SK-N-SH treated with all-trans-retinoic acid at 6 μM for 48 hours (cell line): Measurements from ENCODE around the gene DHPS.
"Not testable (repeated sequence)": the region's sequence is repeated elsewhere in the genome, so short reads cannot be mapped to it uniquely, and the experiment has no call there.

ENCODE experiments used
- ATAC-seq: fragments of 200-7000 bp; cut with Tn5 transposase; 3 replicates; pipeline ENCODE4 v1.9.1; 2020; ENCODE audit warnings: mild to moderate bottlenecking, moderate library complexity
- BACH2 ChIP-seq: fragments of 250-450 bp; sonication (Bioruptor Pico); IDR thresholded peaks from 2 replicates; pipeline ENCODE4 v1.9.0; 2021; ENCODE audit warnings: mild to moderate bottlenecking, borderline replicate concordance
- CSDC2 ChIP-seq: fragments of 250-450 bp; sonication (Bioruptor Pico); IDR thresholded peaks from 2 replicates; pipeline ENCODE4 v1.5.0; 2020; ENCODE audit warnings: mild to moderate bottlenecking, moderate library complexity
- GLIS3 ChIP-seq: fragments of 250-450 bp; sonication (Bioruptor Pico); IDR thresholded peaks from 2 replicates; pipeline ENCODE4 v1.5.0; 2020; ENCODE audit warnings: mild to moderate bottlenecking, moderate library complexity
- ISL1 ChIP-seq: fragments of 250-450 bp; sonication (Bioruptor Pico); IDR thresholded peaks from 2 replicates; pipeline ENCODE4 v2.1.2; 2022; ENCODE audit warnings: mild to moderate bottlenecking, moderate library complexity
- OSR1 ChIP-seq: fragments of 250-450 bp; sonication (Bioruptor Pico); IDR thresholded peaks from 2 replicates; pipeline ENCODE4 v1.8.0; 2022; ENCODE audit warnings: moderate library complexity, mild to moderate bottlenecking, inconsistent platforms
- PPARA ChIP-seq: fragments of 250-450 bp; sonication (Bioruptor Pico); IDR thresholded peaks from 2 replicates; pipeline ENCODE4 v1.5.0; 2020; ENCODE audit warnings: mild to moderate bottlenecking, borderline replicate concordance
- TCF4 ChIP-seq: fragments of 250-450 bp; sonication (Bioruptor Pico); IDR thresholded peaks from 2 replicates; pipeline ENCODE4 v1.8.0; 2021; ENCODE audit warnings: mild to moderate bottlenecking, moderate library complexity, borderline replicate concordance
- TOX ChIP-seq: fragments of 250-450 bp; sonication (Bioruptor Pico); IDR thresholded peaks from 2 replicates; pipeline ENCODE4 v1.8.0; 2021; ENCODE audit warnings: mild to moderate bottlenecking, moderate library complexity, borderline replicate concordance
- ZC3H10 ChIP-seq: fragments of 250-450 bp; sonication (Bioruptor Pico); IDR thresholded peaks from 2 replicates; pipeline ENCODE4 v1.5.1; 2021; ENCODE audit warnings: mild to moderate bottlenecking, moderate library complexity
- ZFP3 ChIP-seq: fragments of 250-450 bp; sonication (Bioruptor Pico); IDR thresholded peaks from 2 replicates; pipeline ENCODE4 v1.5.0; 2020; ENCODE audit warnings: mild to moderate bottlenecking, moderate library complexity
- ZFP30 ChIP-seq: fragments of 450-650 bp; formaldehyde crosslinking; IDR thresholded peaks from 2 replicates; pipeline ENCODE4 v1.5.0; 2022; ENCODE audit warnings: mild to moderate bottlenecking, moderate library complexity
- ZNF565 ChIP-seq: fragments of 450-650 bp; formaldehyde crosslinking; conservative IDR thresholded peaks from 2 replicates; pipeline ENCODE4 v1.5.0; 2020; ENCODE audit warnings: low read depth, mild to moderate bottlenecking, moderate library complexity
- ZNF70 ChIP-seq: fragments of 450-650 bp; formaldehyde crosslinking; IDR thresholded peaks from 2 replicates; pipeline ENCODE4 v1.5.0; 2020; ENCODE audit warnings: mild to moderate bottlenecking, moderate library complexity
- ZNF8 ChIP-seq: fragments of 450-650 bp; formaldehyde crosslinking; IDR thresholded peaks from 2 replicates; pipeline ENCODE4 v1.5.0; 2020; ENCODE audit warnings: mild to moderate bottlenecking, moderate library complexity
- TF ChIP-seq, protein P1 (sequence below): fragments of 250-450 bp; sonication (Bioruptor Pico); IDR thresholded peaks from 2 replicates; pipeline ENCODE4 v1.8.0; 2020; ENCODE audit warnings: mild to moderate bottlenecking, moderate library complexity, borderline replicate concordance
- TF ChIP-seq, protein P2 (sequence below): fragments of 250-450 bp; sonication (Bioruptor Pico); IDR thresholded peaks from 2 replicates; pipeline ENCODE4 v1.5.1; 2021; ENCODE audit warnings: mild to moderate bottlenecking, moderate library complexity
- TF ChIP-seq, protein P3 (sequence below): fragments of 250-450 bp; sonication (Bioruptor Pico); IDR thresholded peaks from 2 replicates; pipeline ENCODE4 v1.5.1; 2020; ENCODE audit warnings: low read depth, mild to moderate bottlenecking, moderate library complexity
- TF ChIP-seq, protein P4 (sequence below): fragments of 250-450 bp; sonication (Bioruptor Pico); IDR thresholded peaks from 2 replicates; pipeline ENCODE4 v1.5.0; 2020; ENCODE audit warnings: mild to moderate bottlenecking, moderate library complexity
- TF ChIP-seq, protein P5 (sequence below): fragments of 250-450 bp; sonication (Bioruptor Pico); IDR thresholded peaks from 2 replicates; pipeline ENCODE4 v1.8.0; 2021; ENCODE audit warnings: low read depth, mild to moderate bottlenecking, moderate library complexity, borderline replicate concordance

The DHPS gene

DNA sequence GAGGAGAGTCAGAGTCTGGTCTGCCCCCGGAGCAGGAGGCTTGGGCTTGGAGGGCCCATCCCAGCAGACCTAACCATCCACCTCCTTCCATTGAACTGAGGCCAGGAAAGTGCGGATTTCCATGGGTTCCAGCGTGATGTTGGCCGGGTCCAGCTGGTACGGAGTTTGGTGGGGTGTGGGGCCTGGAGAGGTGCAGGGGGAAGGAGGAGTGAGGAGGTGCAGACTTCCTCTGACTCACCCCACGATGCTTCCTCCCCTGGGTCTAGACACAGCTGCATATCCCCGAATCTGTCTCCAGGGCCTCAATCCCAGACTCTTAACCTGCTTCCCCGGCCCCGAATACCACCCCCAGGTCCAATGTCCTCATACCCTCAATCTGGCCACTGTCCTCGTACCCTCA lies 35.1 kb downstream of the DHPS start:
- no peak for ATAC-seq
- TF ChIP-seq ISL1 (CRISPR knock-in tag) (no peak), CSDC2 (CRISPR knock-in tag) (no peak), TOX (CRISPR knock-in tag) (no peak), ZC3H10 (CRISPR knock-in tag) (no peak), ZNF8 (CRISPR knock-in tag) (no peak), ZNF565 (CRISPR knock-in tag) (no peak), OSR1 (CRISPR knock-in tag) (no peak), BACH2 (no peak), ZNF70 (CRISPR knock-in tag) (no peak), GLIS3 (no peak), TCF4 (CRISPR knock-in tag) (no peak)
- TF ChIP-seq, protein P1, sequence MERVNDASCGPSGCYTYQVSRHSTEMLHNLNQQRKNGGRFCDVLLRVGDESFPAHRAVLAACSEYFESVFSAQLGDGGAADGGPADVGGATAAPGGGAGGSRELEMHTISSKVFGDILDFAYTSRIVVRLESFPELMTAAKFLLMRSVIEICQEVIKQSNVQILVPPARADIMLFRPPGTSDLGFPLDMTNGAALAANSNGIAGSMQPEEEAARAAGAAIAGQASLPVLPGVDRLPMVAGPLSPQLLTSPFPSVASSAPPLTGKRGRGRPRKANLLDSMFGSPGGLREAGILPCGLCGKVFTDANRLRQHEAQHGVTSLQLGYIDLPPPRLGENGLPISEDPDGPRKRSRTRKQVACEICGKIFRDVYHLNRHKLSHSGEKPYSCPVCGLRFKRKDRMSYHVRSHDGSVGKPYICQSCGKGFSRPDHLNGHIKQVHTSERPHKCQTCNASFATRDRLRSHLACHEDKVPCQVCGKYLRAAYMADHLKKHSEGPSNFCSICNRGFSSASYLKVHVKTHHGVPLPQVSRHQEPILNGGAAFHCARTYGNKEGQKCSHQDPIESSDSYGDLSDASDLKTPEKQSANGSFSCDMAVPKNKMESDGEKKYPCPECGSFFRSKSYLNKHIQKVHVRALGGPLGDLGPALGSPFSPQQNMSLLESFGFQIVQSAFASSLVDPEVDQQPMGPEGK (CRISPR knock-in tag) = no peak
- TF ChIP-seq, protein P2, sequence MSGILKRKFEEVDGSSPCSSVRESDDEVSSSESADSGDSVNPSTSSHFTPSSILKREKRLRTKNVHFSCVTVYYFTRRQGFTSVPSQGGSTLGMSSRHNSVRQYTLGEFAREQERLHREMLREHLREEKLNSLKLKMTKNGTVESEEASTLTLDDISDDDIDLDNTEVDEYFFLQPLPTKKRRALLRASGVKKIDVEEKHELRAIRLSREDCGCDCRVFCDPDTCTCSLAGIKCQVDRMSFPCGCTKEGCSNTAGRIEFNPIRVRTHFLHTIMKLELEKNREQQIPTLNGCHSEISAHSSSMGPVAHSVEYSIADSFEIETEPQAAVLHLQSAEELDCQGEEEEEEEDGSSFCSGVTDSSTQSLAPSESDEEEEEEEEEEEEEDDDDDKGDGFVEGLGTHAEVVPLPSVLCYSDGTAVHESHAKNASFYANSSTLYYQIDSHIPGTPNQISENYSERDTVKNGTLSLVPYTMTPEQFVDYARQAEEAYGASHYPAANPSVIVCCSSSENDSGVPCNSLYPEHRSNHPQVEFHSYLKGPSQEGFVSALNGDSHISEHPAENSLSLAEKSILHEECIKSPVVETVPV (CRISPR knock-in tag) = no peak
- TF ChIP-seq, protein P3, sequence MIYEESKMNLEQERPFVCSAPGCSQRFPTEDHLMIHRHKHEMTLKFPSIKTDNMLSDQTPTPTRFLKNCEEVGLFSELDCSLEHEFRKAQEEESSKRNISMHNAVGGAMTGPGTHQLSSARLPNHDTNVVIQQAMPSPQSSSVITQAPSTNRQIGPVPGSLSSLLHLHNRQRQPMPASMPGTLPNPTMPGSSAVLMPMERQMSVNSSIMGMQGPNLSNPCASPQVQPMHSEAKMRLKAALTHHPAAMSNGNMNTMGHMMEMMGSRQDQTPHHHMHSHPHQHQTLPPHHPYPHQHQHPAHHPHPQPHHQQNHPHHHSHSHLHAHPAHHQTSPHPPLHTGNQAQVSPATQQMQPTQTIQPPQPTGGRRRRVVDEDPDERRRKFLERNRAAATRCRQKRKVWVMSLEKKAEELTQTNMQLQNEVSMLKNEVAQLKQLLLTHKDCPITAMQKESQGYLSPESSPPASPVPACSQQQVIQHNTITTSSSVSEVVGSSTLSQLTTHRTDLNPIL (CRISPR knock-in tag) = no peak

DNA sequence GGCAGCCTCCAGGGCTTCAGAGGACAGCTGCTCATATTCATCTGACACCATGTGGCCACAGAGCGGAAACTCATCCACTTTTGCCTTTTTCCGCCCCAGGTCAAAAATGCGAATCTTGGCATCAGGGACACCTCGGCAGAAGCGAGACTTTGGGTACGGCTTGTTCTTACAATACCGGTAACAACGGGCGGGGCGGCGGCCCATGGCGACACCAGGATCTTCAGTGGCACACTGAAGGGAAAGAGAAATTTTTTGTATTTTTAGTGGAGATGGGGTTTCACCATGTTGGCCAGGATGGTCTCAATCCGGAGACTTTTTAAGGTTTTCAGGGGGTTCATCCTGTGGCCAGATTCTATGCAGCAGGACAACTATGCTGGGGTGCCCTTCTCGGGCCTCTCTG lies 38.0 kb downstream of the DHPS start:
- ATAC-seq = not testable (repeated sequence)

DNA sequence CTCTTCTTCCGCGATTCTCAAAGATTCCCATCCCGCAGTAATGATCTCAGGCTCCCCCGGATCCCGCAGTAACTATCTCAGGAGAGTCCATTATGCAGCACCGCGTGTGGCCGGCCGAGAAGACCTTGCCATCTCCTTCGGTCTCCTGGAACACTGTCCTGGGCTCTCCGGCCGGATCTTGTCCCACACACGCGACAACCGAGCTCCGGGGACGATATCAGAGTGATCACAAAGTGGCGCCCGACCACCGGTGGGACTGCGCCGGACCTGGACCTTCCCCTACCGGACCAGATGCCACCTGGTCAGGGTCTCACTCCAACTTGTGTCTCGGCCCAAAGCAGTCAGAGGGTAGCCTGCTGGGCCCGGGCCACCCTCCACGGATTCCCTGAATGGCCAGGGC lies 39.2 kb downstream of the DHPS start:
- no peak for ATAC-seq
- TF ChIP-seq PPARA (CRISPR knock-in tag) = no peak
- no peak for TF ChIP-seq ZNF565 (CRISPR knock-in tag)
- TF ChIP-seq, protein P4, sequence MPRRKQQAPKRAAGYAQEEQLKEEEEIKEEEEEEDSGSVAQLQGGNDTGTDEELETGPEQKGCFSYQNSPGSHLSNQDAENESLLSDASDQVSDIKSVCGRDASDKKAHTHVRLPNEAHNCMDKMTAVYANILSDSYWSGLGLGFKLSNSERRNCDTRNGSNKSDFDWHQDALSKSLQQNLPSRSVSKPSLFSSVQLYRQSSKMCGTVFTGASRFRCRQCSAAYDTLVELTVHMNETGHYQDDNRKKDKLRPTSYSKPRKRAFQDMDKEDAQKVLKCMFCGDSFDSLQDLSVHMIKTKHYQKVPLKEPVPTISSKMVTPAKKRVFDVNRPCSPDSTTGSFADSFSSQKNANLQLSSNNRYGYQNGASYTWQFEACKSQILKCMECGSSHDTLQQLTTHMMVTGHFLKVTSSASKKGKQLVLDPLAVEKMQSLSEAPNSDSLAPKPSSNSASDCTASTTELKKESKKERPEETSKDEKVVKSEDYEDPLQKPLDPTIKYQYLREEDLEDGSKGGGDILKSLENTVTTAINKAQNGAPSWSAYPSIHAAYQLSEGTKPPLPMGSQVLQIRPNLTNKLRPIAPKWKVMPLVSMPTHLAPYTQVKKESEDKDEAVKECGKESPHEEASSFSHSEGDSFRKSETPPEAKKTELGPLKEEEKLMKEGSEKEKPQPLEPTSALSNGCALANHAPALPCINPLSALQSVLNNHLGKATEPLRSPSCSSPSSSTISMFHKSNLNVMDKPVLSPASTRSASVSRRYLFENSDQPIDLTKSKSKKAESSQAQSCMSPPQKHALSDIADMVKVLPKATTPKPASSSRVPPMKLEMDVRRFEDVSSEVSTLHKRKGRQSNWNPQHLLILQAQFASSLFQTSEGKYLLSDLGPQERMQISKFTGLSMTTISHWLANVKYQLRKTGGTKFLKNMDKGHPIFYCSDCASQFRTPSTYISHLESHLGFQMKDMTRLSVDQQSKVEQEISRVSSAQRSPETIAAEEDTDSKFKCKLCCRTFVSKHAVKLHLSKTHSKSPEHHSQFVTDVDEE = no peak
- no peak for TF ChIP-seq ISL1 (CRISPR knock-in tag)
- no peak for TF ChIP-seq OSR1 (CRISPR knock-in tag)
- no peak for TF ChIP-seq ZFP3
- no peak for TF ChIP-seq TCF4 (CRISPR knock-in tag)
- no peak for TF ChIP-seq CSDC2 (CRISPR knock-in tag)
- TF ChIP-seq, protein P5, sequence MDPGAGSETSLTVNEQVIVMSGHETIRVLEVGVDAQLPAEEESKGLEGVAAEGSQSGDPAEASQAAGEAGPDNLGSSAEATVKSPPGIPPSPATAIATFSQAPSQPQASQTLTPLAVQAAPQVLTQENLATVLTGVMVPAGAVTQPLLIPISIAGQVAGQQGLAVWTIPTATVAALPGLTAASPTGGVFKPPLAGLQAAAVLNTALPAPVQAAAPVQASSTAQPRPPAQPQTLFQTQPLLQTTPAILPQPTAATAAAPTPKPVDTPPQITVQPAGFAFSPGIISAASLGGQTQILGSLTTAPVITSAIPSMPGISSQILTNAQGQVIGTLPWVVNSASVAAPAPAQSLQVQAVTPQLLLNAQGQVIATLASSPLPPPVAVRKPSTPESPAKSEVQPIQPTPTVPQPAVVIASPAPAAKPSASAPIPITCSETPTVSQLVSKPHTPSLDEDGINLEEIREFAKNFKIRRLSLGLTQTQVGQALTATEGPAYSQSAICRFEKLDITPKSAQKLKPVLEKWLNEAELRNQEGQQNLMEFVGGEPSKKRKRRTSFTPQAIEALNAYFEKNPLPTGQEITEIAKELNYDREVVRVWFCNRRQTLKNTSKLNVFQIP (CRISPR knock-in tag) = no peak
- TF ChIP-seq, protein P3 (CRISPR knock-in tag) = no peak
- no peak for TF ChIP-seq ZNF70 (CRISPR knock-in tag)
- TF ChIP-seq ZFP30 (CRISPR knock-in tag) = no peak
- no peak for TF ChIP-seq BACH2
